ENCODE results near the gene FMN2. TPM values are rescaled to one million over a fixed set of nuclear protein-coding genes. Genes with fewer than 3 reads are reported as not detected.

Gene FMN2
- total RNA-seq, 4 donors from 2014 or later = 0.75 to 1.8 (median 1.2) TPM

GRCh38 chr1:240173836-240174235, 82.2 kb downstream of the FMN2 start:
- TF ChIP-seq, protein P1, sequence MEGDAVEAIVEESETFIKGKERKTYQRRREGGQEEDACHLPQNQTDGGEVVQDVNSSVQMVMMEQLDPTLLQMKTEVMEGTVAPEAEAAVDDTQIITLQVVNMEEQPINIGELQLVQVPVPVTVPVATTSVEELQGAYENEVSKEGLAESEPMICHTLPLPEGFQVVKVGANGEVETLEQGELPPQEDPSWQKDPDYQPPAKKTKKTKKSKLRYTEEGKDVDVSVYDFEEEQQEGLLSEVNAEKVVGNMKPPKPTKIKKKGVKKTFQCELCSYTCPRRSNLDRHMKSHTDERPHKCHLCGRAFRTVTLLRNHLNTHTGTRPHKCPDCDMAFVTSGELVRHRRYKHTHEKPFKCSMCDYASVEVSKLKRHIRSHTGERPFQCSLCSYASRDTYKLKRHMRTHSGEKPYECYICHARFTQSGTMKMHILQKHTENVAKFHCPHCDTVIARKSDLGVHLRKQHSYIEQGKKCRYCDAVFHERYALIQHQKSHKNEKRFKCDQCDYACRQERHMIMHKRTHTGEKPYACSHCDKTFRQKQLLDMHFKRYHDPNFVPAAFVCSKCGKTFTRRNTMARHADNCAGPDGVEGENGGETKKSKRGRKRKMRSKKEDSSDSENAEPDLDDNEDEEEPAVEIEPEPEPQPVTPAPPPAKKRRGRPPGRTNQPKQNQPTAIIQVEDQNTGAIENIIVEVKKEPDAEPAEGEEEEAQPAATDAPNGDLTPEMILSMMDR (IDR thresholded peaks at IDR 0.05; ENCODE audit: low read depth) = no peak

- TF ChIP-seq, protein P1 (IDR thresholded peaks at IDR 0.05; ENCODE audit: low read depth) = no peak
Observed at GRCh38 chr1:240174734-240175133, 83.1 kb downstream of the FMN2 start.

DNA sequence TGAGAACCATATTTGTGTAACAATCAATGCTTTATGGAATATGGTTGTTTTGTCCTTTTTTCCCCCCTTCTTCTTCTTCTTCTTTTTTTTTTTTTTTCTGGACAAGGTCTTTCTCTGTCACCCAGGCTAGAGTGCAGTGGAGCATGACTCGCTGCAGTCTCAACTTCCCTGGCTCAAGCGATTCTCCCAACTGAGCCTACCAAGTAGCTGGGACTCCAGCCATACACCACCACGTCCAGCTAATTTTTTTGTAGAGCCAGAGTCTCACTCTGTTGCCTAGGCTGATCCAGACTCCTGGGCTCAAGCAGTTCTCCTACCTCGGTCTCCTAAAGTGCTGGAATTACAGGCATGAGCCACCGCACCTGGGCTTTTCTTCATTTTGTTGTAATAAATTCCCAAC, 86.7 kb downstream of the FMN2 start:
- TF ChIP-seq, protein P1 (IDR thresholded peaks at IDR 0.05; ENCODE audit: low read depth) = no peak

DNA sequence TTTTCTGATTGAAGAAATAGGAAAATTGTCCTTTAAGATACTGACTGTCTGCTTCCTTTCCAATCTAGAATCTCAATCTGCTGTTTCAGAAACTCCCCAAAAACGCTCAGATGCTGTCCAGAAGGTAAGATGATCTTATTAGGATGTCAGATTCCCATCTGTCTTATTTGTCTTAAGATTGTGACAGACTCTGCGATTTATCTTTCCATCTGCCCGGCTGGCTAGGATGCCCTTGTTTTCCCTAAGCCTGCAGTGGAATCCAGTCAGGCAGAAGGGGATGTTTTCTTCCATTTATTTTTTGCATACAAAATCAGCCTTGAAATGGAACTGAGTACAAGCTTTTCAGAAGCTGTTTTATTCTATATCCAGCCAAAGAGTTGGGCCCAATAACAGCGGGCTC, 96.5 kb downstream of the FMN2 start:
- TF ChIP-seq, protein P1 (IDR thresholded peaks at IDR 0.05; ENCODE audit: low read depth) = no peak

DNA sequence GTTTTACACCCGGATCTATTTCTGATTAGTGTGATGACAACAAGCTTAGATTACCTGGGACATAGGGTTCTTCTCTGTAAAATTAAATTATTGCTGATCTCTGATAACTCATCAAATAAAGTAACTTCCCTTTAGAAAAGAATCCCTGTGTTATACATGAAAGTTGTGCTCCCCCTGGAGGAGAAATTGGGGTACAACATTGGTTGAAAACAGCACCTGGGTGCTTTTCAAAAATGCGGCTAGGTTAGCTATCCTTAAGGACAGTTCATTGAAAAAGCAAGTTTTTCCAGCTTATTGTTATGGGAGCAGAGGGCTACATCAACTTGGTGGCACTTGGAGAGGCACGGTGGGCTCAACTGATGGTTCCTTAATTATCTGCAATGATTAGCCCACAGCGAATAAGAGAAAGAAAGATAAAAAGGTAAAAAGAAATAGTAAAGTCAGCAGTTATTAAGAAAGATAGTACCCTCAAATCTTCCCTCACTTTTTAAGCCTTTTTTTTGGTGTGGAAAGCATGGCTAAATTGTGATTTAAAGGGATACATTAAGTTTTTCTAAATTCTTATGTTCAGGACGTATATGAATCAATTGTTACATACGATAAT, 97.8 kb downstream of the FMN2 start:
- TF ChIP-seq, protein P1 (IDR thresholded peaks at IDR 0.05; ENCODE audit: low read depth) = no peak

- TF ChIP-seq, protein P1 (IDR thresholded peaks at IDR 0.05; ENCODE audit: low read depth) = no peak
Observed at GRCh38 chr1:240190881-240191401, 99.3 kb downstream of the FMN2 start.

GRCh38 chr1:240192851-240193250, 101.2 kb downstream of the FMN2 start:
- TF ChIP-seq, protein P1 (IDR thresholded peaks at IDR 0.05; ENCODE audit: low read depth) = no peak

Measured in subcutaneous adipose tissue (tissue), 4 donors.